Jurkat, Clone E6-1 (cell line): ENCODE measurements around the gene S100A5.

Source experiments
- DNase-seq: peaks from one replicate; pipeline ENCODE4 v3.0.0-alpha.2; 2011; ENCODE audit warnings: low read depth, low spot score
- H3K4me3 ChIP-seq: 2 replicates; pipeline ENCODE4 v1.5.1; 2011; ENCODE audit warnings: mild to moderate bottlenecking, low read length, control low read depth, moderate library complexity

The S100A5 gene

GRCh38 chr1:153515504-153516394 is 25.0 kb downstream of the S100A5 start:
- no peak overlapping the region for H3K4me3 ChIP-seq
- DNase-seq, result no peak

- no peak for DNase-seq
- no peak overlapping the region for H3K4me3 ChIP-seq
Observed at GRCh38 chr1:153513666-153514065, 27.1 kb downstream of the S100A5 start.

GRCh38 chr1:153513023-153513422 is 27.7 kb downstream of the S100A5 start:
- H3K4me3 ChIP-seq, result no peak overlapping the region
- DNase-seq, result no peak

GRCh38 chr1:153510984-153511410 is 29.7 kb downstream of the S100A5 start:
- no peak overlapping the region for H3K4me3 ChIP-seq
- DNase-seq, result peak; percentile 43

- H3K4me3 ChIP-seq, result no peak overlapping the region
- DNase-seq, result peak; percentile 65
Observed at GRCh38 chr1:153509729-153510354, 30.9 kb downstream of the S100A5 start.

GRCh38 chr1:153509036-153509435 is 31.7 kb downstream of the S100A5 start:
- no peak overlapping the region for H3K4me3 ChIP-seq
- DNase-seq, result no peak

GRCh38 chr1:153507926-153508583 is 32.7 kb downstream of the S100A5 start:
- DNase-seq, result no peak
- no peak overlapping the region for H3K4me3 ChIP-seq

- no peak for DNase-seq
- no peak overlapping the region for H3K4me3 ChIP-seq
Observed at GRCh38 chr1:153506831-153507413, 33.8 kb downstream of the S100A5 start.

GRCh38 chr1:153506386-153506785 is 34.3 kb downstream of the S100A5 start:
- H3K4me3 ChIP-seq, result no peak overlapping the region
- DNase-seq, result no peak

GRCh38 chr1:153505576-153505975 is 35.2 kb downstream of the S100A5 start:
- H3K4me3 ChIP-seq, result no peak overlapping the region
- DNase-seq, result no peak

- no peak for DNase-seq
- no peak overlapping the region for H3K4me3 ChIP-seq
Observed at GRCh38 chr1:153503766-153504165, 37.0 kb downstream of the S100A5 start.

GRCh38 chr1:153498746-153499145 is 42.0 kb downstream of the S100A5 start:
- DNase-seq, result no peak
- no peak overlapping the region for H3K4me3 ChIP-seq

- DNase-seq, result no peak
- H3K4me3 ChIP-seq, result no peak overlapping the region
Observed at GRCh38 chr1:153495536-153495935, 45.2 kb downstream of the S100A5 start.

- peak; percentile 52 for DNase-seq
- H3K4me3 ChIP-seq, result no peak overlapping the region
Observed at GRCh38 chr1:153494976-153495535, 45.7 kb downstream of the S100A5 start.

- H3K4me3 ChIP-seq, result no peak overlapping the region
- no peak for DNase-seq
Observed at GRCh38 chr1:153493343-153493960, 47.3 kb downstream of the S100A5 start.

GRCh38 chr1:153490272-153491051 is 50.3 kb downstream of the S100A5 start:
- H3K4me3 ChIP-seq, result no peak overlapping the region
- peak; percentile 37 for DNase-seq

GRCh38 chr1:153488731-153489130 is 52.0 kb downstream of the S100A5 start:
- DNase-seq, result no peak
- no peak overlapping the region for H3K4me3 ChIP-seq

- no peak overlapping the region for H3K4me3 ChIP-seq
- DNase-seq, result no peak
Observed at GRCh38 chr1:153487707-153488106, 53.0 kb downstream of the S100A5 start.
